Neural cell (in vitro differentiated cells): ENCODE results near the gene HDAC4. TPM values are rescaled to one million over a fixed set of nuclear protein-coding genes. Genes with fewer than 3 reads are reported as not detected.

Experiments
- H2AFZ ChIP-seq: fragments of 200-600, 300-800 bp; sonication (generic), shearing (Covaris generic); 2 replicates; pipeline ENCODE4 v1.6.0; 2014; ENCODE audit warnings: low read depth, mild to moderate bottlenecking, antibody characterized with exemption, low read length, moderate library complexity
- H3F3A ChIP-seq: fragments of 200-600 bp; shearing (Covaris generic); 2 replicates; pipeline ENCODE4 v1.6.1; 2016; ENCODE audit warnings: mild to moderate bottlenecking, moderate library complexity, mixed read lengths, antibody characterized with exemption, low read length; ENCODE audit not compliant: insufficient read depth, poor library complexity, severe bottlenecking
- H3K27ac ChIP-seq: fragments of 200-600, 300-800 bp; sonication (generic), shearing (Covaris generic); 2 replicates; pipeline ENCODE4 v1.5.1; 2014; ENCODE audit warnings: mild to moderate bottlenecking, low read length, moderate library complexity
- H3K27me3 ChIP-seq: fragments of 300-800, 200-600 bp; sonication (generic), shearing (Covaris generic); 2 replicates; pipeline ENCODE4 v1.6.0; 2014; ENCODE audit warnings: mild to moderate bottlenecking, low read depth, low read length, moderate library complexity; ENCODE audit not compliant: insufficient read depth
- H3K36me3 ChIP-seq: fragments of 300-800, 200-600 bp; sonication (generic), shearing (Covaris generic); 2 replicates; pipeline ENCODE4 v1.5.1; 2014; ENCODE audit warnings: mild to moderate bottlenecking, antibody characterized with exemption, low read length, moderate library complexity; ENCODE audit not compliant: insufficient read depth
- H3K4me2 ChIP-seq: fragments of 300-800, 200-600 bp; sonication (generic), shearing (Covaris generic); 2 replicates; pipeline ENCODE4 v1.6.0; 2014; ENCODE audit warnings: mild to moderate bottlenecking, low read length
- H3K4me3 ChIP-seq: fragments of 300-800, 200-600 bp; sonication (generic), shearing (Covaris generic); 2 replicates; pipeline ENCODE4 v1.5.1; 2014; ENCODE audit warnings: mild to moderate bottlenecking, low read length, moderate library complexity
- H3K79me2 ChIP-seq: fragments of 200-600 bp; shearing (Covaris generic); replicated peaks from 2 replicates; pipeline ENCODE4 v1.6.0; 2014; ENCODE audit warnings: mild to moderate bottlenecking, low read length, moderate library complexity; ENCODE audit not compliant: insufficient read depth
- H3K9ac ChIP-seq: fragments of 300-800, 200-600 bp; sonication (generic), shearing (Covaris generic); 2 replicates; pipeline ENCODE4 v1.6.1; 2016; ENCODE audit warnings: mild to moderate bottlenecking, low read length, mixed read lengths
- H3K9me2 ChIP-seq: fragments of 200-600 bp; shearing (Covaris generic); 2 replicates; pipeline ENCODE4 v1.6.1; 2016; ENCODE audit warnings: mild to moderate bottlenecking, low read length, mixed read lengths; ENCODE audit not compliant: insufficient read depth
- H3K9me3 ChIP-seq: fragments of 200-600, 300-800 bp; sonication (generic), shearing (Covaris generic); 2 replicates; pipeline ENCODE4 v1.6.1; 2016; ENCODE audit warnings: mild to moderate bottlenecking, mixed run types, low read length, moderate library complexity, mixed read lengths
- H4K20me1 ChIP-seq: fragments of 200-600 bp; shearing (Covaris generic); 2 replicates; pipeline ENCODE4 v1.6.1; 2016; ENCODE audit warnings: mild to moderate bottlenecking, mixed run types; ENCODE audit not compliant: insufficient read depth
- EP300 ChIP-seq: fragments of 450-650 bp; conservative IDR thresholded peaks from 2 replicates; pipeline ENCODE4 v1.6.1; 2014; ENCODE audit warnings: antibody characterized with exemption, mild to moderate bottlenecking, moderate library complexity; ENCODE audit not compliant: poor library complexity, severe bottlenecking
- EZH2 ChIP-seq: fragments of 200-600, 300-800 bp; shearing (Covaris generic), sonication (generic); IDR thresholded peaks from 2 replicates; pipeline ENCODE4 v1.6.1; 2014; ENCODE audit warnings: antibody characterized with exemption, low read length, borderline replicate concordance, mild to moderate bottlenecking; ENCODE audit not compliant: insufficient read depth, poor library complexity, severe bottlenecking
- MXI1 ChIP-seq: fragments of 450-650 bp; conservative IDR thresholded peaks from 2 replicates; pipeline ENCODE4 v1.6.1; 2014; ENCODE audit warnings: antibody characterized with exemption, mild to moderate bottlenecking; ENCODE audit not compliant: poor library complexity, severe bottlenecking
- POLR2AphosphoS5 ChIP-seq: IDR thresholded peaks from 2 replicates; pipeline ENCODE4 v1.6.1; 2012
- RAD21 ChIP-seq: fragments of 450-650 bp; conservative IDR thresholded peaks from 2 replicates; pipeline ENCODE4 v1.6.1; 2014; ENCODE audit warnings: antibody characterized with exemption, mild to moderate bottlenecking, moderate library complexity
- REST ChIP-seq: IDR thresholded peaks from 2 replicates; pipeline ENCODE4 v1.6.1; 2012; ENCODE audit warnings: borderline replicate concordance
- SMC3 ChIP-seq: fragments of 450-650 bp; conservative IDR thresholded peaks from 2 replicates; pipeline ENCODE4 v1.6.1; 2014; ENCODE audit warnings: antibody characterized with exemption, mild to moderate bottlenecking, moderate library complexity; ENCODE audit not compliant: poor library complexity
- TAF1 ChIP-seq: IDR thresholded peaks from 2 replicates; pipeline ENCODE4 v1.6.1; 2012; ENCODE audit warnings: low read depth
- polyA plus RNA-seq: library from polyadenylated mRNA; depleted of rRNA; stranded (reverse); fragments of >200 nt; gene quantifications from 2 replicates; pipeline ENCODE4 v1.2.3, GENCODE V29; 2014
- TF ChIP-seq, protein P1 (sequence below): fragments of 450-650 bp; IDR thresholded peaks from 2 replicates; pipeline ENCODE4 v1.5.1; 2014; ENCODE audit warnings: antibody characterized with exemption, mild to moderate bottlenecking, moderate library complexity; ENCODE audit not compliant: poor library complexity, severe bottlenecking

The HDAC4 gene
- polyA plus RNA-seq, 1 donor from 2014 or later = 3.4 TPM

DNA sequence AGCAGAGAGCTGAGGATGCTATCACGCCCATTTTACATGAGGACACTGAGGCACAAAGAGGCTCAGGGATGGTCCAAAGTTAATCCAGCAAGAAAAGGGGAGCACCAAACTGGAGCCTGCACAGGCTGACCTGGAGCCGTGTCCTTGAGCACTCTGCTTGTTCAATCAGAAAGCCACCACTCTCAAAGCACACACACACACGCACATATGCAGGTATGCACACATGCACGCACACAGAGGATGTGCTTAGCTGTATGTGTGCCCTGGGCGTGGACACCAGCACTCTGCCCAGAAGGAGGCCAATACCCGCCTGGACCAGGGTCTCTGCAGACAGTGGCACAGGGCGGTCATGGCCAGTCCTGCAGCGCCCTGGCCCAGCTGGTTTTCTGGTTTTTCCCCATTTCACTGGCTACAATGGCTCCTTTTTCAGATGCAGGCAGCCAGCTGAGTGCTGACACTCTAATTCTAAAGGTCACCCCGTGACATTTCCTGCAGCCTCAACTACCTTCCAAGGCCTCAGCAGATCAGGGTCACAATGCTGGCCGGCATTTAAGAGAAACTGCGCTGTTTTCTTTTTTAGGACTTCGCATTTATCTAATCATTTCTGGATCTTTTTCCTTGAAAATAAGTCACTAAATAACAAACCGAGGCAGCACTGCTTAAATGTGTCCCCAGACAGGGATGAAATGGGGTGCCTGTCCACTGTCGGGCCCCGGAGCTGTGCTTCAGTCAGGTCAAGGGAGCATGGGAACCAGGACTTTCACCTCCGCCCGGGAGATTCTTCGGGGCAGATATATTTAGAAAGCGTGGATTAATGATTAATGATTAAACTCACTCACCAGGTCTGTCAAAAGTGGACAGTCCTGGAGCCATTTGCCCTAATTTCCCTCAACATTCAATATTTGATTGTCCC, 104.5 kb downstream of the HDAC4 start:
- H3K9ac ChIP-seq = no peak overlapping the region
- H3K27me3 ChIP-seq = no peaks in the 10 kb centered on the region
- H3K4me2 ChIP-seq = no peak overlapping the region
- no peak overlapping the region for H3K4me3 ChIP-seq
- H2AFZ ChIP-seq = no peak overlapping the region
- no peak overlapping the region for H3K27ac ChIP-seq
- H3F3A ChIP-seq = no peaks in the 10 kb centered on the region
- no peaks in the 10 kb centered on the region for H3K9me2 ChIP-seq
- H3K36me3 ChIP-seq = no peaks in the 10 kb centered on the region
- no peaks in the 10 kb centered on the region for H4K20me1 ChIP-seq
- no peaks in the 10 kb centered on the region for H3K79me2 ChIP-seq
- TF ChIP-seq, protein P1, sequence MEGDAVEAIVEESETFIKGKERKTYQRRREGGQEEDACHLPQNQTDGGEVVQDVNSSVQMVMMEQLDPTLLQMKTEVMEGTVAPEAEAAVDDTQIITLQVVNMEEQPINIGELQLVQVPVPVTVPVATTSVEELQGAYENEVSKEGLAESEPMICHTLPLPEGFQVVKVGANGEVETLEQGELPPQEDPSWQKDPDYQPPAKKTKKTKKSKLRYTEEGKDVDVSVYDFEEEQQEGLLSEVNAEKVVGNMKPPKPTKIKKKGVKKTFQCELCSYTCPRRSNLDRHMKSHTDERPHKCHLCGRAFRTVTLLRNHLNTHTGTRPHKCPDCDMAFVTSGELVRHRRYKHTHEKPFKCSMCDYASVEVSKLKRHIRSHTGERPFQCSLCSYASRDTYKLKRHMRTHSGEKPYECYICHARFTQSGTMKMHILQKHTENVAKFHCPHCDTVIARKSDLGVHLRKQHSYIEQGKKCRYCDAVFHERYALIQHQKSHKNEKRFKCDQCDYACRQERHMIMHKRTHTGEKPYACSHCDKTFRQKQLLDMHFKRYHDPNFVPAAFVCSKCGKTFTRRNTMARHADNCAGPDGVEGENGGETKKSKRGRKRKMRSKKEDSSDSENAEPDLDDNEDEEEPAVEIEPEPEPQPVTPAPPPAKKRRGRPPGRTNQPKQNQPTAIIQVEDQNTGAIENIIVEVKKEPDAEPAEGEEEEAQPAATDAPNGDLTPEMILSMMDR = no peak
- no peak for TF ChIP-seq RAD21
- TF ChIP-seq EZH2 = no peak
- TF ChIP-seq REST = no peak
- no peak for TF ChIP-seq POLR2AphosphoS5
- TF ChIP-seq TAF1 = no peak
- TF ChIP-seq SMC3 = no peak
- no peak for TF ChIP-seq EP300
- no peak for TF ChIP-seq MXI1
- H3K9me3 ChIP-seq = no peaks in the 10 kb centered on the region

GRCh38 chr2:239295377-239296019, 105.3 kb downstream of the HDAC4 start:
- Histone ChIP-seq H3K27me3 (no peaks in the 10 kb centered on the region), H3K4me3 (no peak overlapping the region), H3K79me2 (no peaks in the 10 kb centered on the region), H3K27ac (no peak overlapping the region), H2AFZ (no peak overlapping the region), H3K4me2 (no peak overlapping the region), H3K9me2 (no peaks in the 10 kb centered on the region), H4K20me1 (no peaks in the 10 kb centered on the region), H3F3A (no peaks in the 10 kb centered on the region), H3K9ac (no peak overlapping the region), H3K36me3 (no peaks in the 10 kb centered on the region), H3K9me3 (no peaks in the 10 kb centered on the region)
- TF ChIP-seq EP300 = no peak
- TF ChIP-seq EZH2 = no peak
- no peak for TF ChIP-seq REST
- TF ChIP-seq MXI1 = no peak
